ENCODE results near the gene CCL7. TPM values are rescaled to one million over a fixed set of nuclear protein-coding genes. Genes with fewer than 3 reads are reported as not detected.

The CCL7 gene
- polyA plus RNA-seq, 3 donors from 2014 or later: not detected

DNA sequence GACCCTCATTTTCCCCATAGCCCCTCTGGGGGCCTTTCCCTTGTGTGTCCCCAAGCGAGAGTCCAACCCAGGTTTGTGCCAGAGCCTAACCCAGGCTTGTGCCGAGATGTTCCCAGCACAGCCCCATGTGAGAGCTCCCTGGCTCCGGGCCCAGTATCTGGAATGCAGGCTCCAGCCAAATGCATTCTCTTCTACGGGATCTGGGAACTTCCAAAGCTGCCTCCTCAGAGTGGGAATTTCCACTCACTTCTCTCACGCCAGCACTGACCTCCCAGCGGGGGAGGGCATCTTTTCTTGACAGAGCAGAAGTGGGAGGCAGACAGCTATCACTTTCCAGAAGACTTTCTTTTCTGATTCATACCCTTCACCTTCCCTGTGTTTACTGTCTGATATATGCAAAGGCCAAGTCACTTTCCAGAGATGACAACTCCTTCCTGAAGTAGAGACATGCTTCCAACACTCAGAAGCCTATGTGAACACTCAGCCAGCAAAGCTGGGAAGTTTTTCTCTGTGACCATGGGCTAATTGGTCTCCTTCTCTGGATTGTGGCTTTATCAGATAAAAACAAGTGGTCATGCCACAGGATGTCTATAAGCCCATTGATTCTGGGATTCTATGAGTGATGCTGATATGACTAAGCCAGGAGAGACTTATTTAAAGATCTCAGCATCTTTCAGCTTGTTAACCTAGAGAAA, 17.4 kb upstream of the CCL7 start:
- no peaks in the 10 kb centered on the region for H3K36me3 Mint-ChIP-seq
- DNase-seq: no peak
- peaks cover 0 to 1% (median 0%) of the 10 kb centered on the region in 6 donors for H3K9me3 Mint-ChIP-seq
- no peaks in the 10 kb centered on the region for H3K4me1 Mint-ChIP-seq
- H3K27me3 Mint-ChIP-seq (ENCODE audit: low read depth in 3 of 3): peaks cover 0 to 9% (median 6%) of the 10 kb centered on the region in 3 donors
- H3K27ac Mint-ChIP-seq: no peak overlapping the region
- no peak overlapping the region for H3K4me3 Mint-ChIP-seq

- H3K4me3 Mint-ChIP-seq: no peak overlapping the region
- peaks cover 0 to 1% (median 0%) of the 10 kb centered on the region in 6 donors for H3K9me3 Mint-ChIP-seq
- H3K4me1 Mint-ChIP-seq: no peaks in the 10 kb centered on the region
- H3K36me3 Mint-ChIP-seq: no peaks in the 10 kb centered on the region
- no peak for DNase-seq
- H3K27ac Mint-ChIP-seq: no peak overlapping the region
- peaks cover 0 to 12% (median 4%) of the 10 kb centered on the region in 3 donors for H3K27me3 Mint-ChIP-seq (ENCODE audit: low read depth in 3 of 3)
Observed at GRCh38 chr17:34253139-34253525, 16.9 kb upstream of the CCL7 start.

GRCh38 chr17:34254146-34254545, 15.9 kb upstream of the CCL7 start:
- Mint-ChIP-seq H3K4me1 (no peaks in the 10 kb centered on the region), H3K27me3 (ENCODE audit: low read depth in 3 of 3) (peaks cover 4 to 12% (median 4%) of the 10 kb centered on the region in 3 donors), H3K27ac (no peak overlapping the region), H3K4me3 (no peak overlapping the region), H3K9me3 (peaks cover 0 to 1% (median 0%) of the 10 kb centered on the region in 6 donors), H3K36me3 (no peaks in the 10 kb centered on the region)
- DNase-seq: no peak

GRCh38 chr17:34254651-34255380, 15.2 kb upstream of the CCL7 start, which contains the start of gene CCL2:
CCL2 (plus strand) TSS chr17:34255285; CDS start chr17:34255350, 65 bp downstream.
- Mint-ChIP-seq H3K9me3 (peaks cover 0 to 1% (median 0%) of the 10 kb centered on the region in 6 donors), H3K27me3 (ENCODE audit: low read depth in 3 of 3) (peaks cover 4 to 12% (median 4%) of the 10 kb centered on the region in 3 donors), H3K4me1 (no peaks in the 10 kb centered on the region), H3K36me3 (no peaks in the 10 kb centered on the region), H3K27ac (no peak within 1 kb of the TSS), H3K4me3 (no peak within 1 kb of the TSS)
- DNase-seq: no peak

DNA sequence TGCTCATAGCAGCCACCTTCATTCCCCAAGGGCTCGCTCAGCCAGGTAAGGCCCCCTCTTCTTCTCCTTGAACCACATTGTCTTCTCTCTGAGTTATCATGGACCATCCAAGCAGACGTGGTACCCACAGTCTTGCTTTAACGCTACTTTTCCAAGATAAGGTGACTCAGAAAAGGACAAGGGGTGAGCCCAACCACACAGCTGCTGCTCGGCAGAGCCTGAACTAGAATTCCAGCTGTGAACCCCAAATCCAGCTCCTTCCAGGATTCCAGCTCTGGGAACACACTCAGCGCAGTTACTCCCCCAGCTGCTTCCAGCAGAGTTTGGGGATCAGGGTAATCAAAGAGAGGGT, 14.7 kb upstream of the CCL7 start:
- no peak for DNase-seq
- no peak overlapping the region for H3K4me3 Mint-ChIP-seq
- H3K9me3 Mint-ChIP-seq: peaks cover 0 to 1% (median 0%) of the 10 kb centered on the region in 6 donors
- H3K4me1 Mint-ChIP-seq: no peaks in the 10 kb centered on the region
- H3K27me3 Mint-ChIP-seq (ENCODE audit: low read depth in 3 of 3): peaks cover 4 to 12% (median 4%) of the 10 kb centered on the region in 3 donors
- H3K27ac Mint-ChIP-seq: no peak overlapping the region
- no peaks in the 10 kb centered on the region for H3K36me3 Mint-ChIP-seq

- H3K27ac Mint-ChIP-seq: no peak overlapping the region
- peaks cover 4 to 12% (median 4%) of the 10 kb centered on the region in 3 donors for H3K27me3 Mint-ChIP-seq (ENCODE audit: low read depth in 3 of 3)
- H3K36me3 Mint-ChIP-seq: no peaks in the 10 kb centered on the region
- H3K9me3 Mint-ChIP-seq: peaks cover 0 to 1% (median 0%) of the 10 kb centered on the region in 6 donors
- H3K4me3 Mint-ChIP-seq: no peak overlapping the region
- H3K4me1 Mint-ChIP-seq: no peaks in the 10 kb centered on the region
- DNase-seq: no peak
Observed at GRCh38 chr17:34255841-34256240, 14.2 kb upstream of the CCL7 start.

- no peak for DNase-seq
- H3K4me1 Mint-ChIP-seq: no peaks in the 10 kb centered on the region
- no peak overlapping the region for H3K4me3 Mint-ChIP-seq
- peaks cover 0 to 1% (median 0%) of the 10 kb centered on the region in 6 donors for H3K9me3 Mint-ChIP-seq
- H3K27me3 Mint-ChIP-seq (ENCODE audit: low read depth in 3 of 3): peaks cover 4 to 12% (median 6%) of the 10 kb centered on the region in 3 donors
- H3K36me3 Mint-ChIP-seq: no peaks in the 10 kb centered on the region
- no peak overlapping the region for H3K27ac Mint-ChIP-seq
Observed at GRCh38 chr17:34257299-34257985, 12.6 kb upstream of the CCL7 start.

DNA sequence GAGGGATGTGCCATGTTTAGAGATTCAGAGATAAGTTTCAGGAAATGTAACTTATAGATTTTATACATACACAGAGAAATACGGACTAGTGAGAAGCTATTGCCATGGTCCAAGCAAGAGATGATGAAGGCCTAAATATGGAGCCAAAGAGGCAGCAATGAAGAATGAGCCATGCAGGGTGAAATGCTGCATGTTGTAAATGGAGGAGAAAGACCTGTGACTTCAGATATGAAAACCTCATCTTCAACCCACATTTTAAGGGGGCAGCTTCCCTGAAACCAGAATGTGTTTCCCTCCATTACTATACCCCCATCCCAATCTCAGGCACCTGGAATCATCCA, 12.1 kb upstream of the CCL7 start:
- no peak overlapping the region for H3K4me3 Mint-ChIP-seq
- H3K27ac Mint-ChIP-seq: no peak overlapping the region
- H3K36me3 Mint-ChIP-seq: no peaks in the 10 kb centered on the region
- H3K27me3 Mint-ChIP-seq (ENCODE audit: low read depth in 3 of 3): peaks cover 5 to 12% (median 7%) of the 10 kb centered on the region in 3 donors
- H3K4me1 Mint-ChIP-seq: no peaks in the 10 kb centered on the region
- H3K9me3 Mint-ChIP-seq: peaks cover 0 to 1% (median 0%) of the 10 kb centered on the region in 6 donors
- DNase-seq: no peak

DNA sequence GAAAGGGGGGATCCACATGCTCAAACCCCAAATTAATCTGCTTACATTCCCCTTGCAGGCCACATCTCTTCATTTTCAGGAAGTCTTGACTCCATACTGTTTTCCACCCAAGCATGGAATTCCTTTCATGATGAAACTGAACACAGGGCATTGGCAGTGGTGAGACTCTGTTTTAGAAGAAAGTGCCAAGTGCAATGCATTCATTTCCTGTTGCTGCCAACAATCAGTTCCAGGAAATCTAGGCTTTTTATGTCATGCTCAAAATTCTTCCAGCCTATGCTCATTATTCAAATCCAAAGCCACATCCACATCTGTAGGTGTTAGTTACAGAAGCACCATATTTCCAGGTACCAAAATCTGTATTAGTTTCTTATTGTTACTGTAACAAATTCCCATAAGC, 10.9 kb upstream of the CCL7 start:
- Mint-ChIP-seq H3K27me3 (ENCODE audit: low read depth in 3 of 3) (peaks cover 6 to 10% (median 7%) of the 10 kb centered on the region in 3 donors), H3K36me3 (no peaks in the 10 kb centered on the region), H3K4me1 (no peaks in the 10 kb centered on the region), H3K9me3 (peaks cover 0 to 1% (median 0%) of the 10 kb centered on the region in 6 donors), H3K4me3 (no peak overlapping the region), H3K27ac (no peak overlapping the region)
- DNase-seq: no peak

- DNase-seq: no peak
- H3K27me3 Mint-ChIP-seq (ENCODE audit: low read depth in 3 of 3): peaks cover 8 to 14% (median 8%) of the 10 kb centered on the region in 3 donors
- peaks cover 0 to 1% (median 0%) of the 10 kb centered on the region in 6 donors for H3K9me3 Mint-ChIP-seq
- no peaks in the 10 kb centered on the region for H3K4me1 Mint-ChIP-seq
- no peak overlapping the region for H3K4me3 Mint-ChIP-seq
- no peaks in the 10 kb centered on the region for H3K36me3 Mint-ChIP-seq
- no peak overlapping the region for H3K27ac Mint-ChIP-seq
Observed at GRCh38 chr17:34260861-34261260, 9.2 kb upstream of the CCL7 start.

DNA sequence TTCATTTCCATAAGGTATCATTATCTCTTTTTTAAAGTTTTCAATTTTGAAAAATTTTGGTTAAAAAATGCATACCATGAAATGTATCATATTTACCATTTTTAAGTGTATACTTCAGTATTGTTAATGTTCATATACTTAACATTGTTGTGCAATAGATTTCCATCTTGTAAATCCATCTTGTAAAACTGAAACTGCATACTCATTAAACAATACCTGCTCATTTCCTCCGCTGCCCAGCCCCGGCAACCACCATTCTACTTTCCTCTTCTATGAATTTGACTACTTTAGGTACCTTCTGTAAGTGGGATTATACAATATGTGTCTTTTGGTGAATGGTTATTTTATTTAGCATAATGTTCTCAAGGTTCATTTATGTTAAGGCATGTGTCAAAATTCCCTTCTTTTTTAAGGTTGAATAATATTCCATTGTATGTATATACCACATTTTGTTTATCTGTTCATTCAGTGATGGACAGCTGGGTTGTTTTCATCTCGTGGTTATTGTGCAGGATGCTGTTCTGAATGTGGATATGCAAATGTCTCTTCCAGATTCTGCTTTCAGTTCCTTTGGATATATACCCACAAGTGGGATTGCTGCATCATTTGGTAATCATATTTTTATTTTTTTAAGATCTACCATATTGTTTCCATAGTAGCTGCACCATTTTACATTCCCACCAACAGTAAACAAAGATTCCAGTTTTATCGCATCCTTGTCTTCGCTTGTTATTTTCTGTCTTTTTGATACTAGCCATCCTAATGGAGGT, 8.3 kb upstream of the CCL7 start:
- H3K27me3 Mint-ChIP-seq (ENCODE audit: low read depth in 3 of 3): peaks cover 4 to 16% (median 4%) of the 10 kb centered on the region in 3 donors
- no peak overlapping the region for H3K4me3 Mint-ChIP-seq
- no peak for DNase-seq
- no peak overlapping the region for H3K27ac Mint-ChIP-seq
- no peaks in the 10 kb centered on the region for H3K4me1 Mint-ChIP-seq
- H3K36me3 Mint-ChIP-seq: no peaks in the 10 kb centered on the region
- H3K9me3 Mint-ChIP-seq: no peaks in the 10 kb centered on the region

- H3K4me3 Mint-ChIP-seq: no peak overlapping the region
- peaks cover 0 to 3% (median 0%) of the 10 kb centered on the region in 6 donors for H3K9me3 Mint-ChIP-seq
- no peak for DNase-seq
- peaks cover 0 to 14% (median 4%) of the 10 kb centered on the region in 3 donors for H3K27me3 Mint-ChIP-seq (ENCODE audit: low read depth in 3 of 3)
- H3K4me1 Mint-ChIP-seq: no peaks in the 10 kb centered on the region
- no peak overlapping the region for H3K27ac Mint-ChIP-seq
- no peaks in the 10 kb centered on the region for H3K36me3 Mint-ChIP-seq
Observed at GRCh38 chr17:34265711-34266110, 4.3 kb upstream of the CCL7 start.

GRCh38 chr17:34275881-34276280, 5.9 kb downstream of the CCL7 start:
- H3K4me3 Mint-ChIP-seq: no peak overlapping the region
- no peak overlapping the region for H3K27ac Mint-ChIP-seq
- H3K9me3 Mint-ChIP-seq: no peaks in the 10 kb centered on the region
- no peaks in the 10 kb centered on the region for H3K4me1 Mint-ChIP-seq
- H3K27me3 Mint-ChIP-seq (ENCODE audit: low read depth in 3 of 3): peaks cover 3 to 18% (median 12%) of the 10 kb centered on the region in 3 donors
- no peaks in the 10 kb centered on the region for H3K36me3 Mint-ChIP-seq
- no peak for DNase-seq
